ENCODE data around the gene DDX1. TPM values are rescaled to one million over a fixed set of nuclear protein-coding genes. Genes with fewer than 3 reads are reported as not detected.

Gene DDX1
- total and polyA plus RNA-seq, 2 experiments from 2014 or later, result 99.9 to 102 TPM

DNA sequence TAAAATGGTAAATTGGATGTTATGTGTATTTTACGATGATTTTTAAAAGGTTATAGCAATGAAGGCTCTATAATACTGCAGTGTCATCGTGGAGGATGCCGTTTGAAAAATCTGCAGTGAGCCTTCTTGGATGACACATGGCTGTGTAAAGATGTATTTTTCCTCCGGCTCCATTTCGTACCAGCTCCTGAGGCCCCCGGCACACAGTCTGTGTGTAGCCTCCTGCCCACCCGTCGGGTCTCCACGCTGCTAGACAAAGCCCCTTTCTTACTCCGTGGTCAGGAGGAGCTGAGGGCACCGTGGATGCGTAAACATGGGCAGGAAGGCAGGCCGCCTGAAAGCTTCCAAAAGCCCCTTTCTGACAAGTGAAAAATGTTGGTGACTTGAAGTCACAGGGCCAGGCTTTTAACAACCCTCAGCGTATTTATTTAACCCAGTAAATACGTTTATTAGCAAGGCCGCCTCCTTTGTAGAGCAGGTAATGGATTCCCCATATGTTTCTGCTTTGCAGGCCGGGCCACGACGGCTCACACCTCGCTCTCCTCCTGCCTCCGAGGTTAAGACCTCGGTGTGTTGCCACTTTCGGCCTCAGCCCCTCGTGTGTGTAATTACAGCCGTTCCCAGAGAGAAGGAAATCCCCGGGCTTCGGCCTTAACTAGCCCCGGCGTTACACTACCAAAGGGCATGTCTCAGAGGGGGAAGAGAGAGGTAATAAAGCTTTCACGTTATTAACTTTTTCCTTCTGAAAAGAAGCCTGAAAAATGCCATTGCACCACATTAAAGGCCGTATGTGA lies 72.8 kb downstream of the DDX1 start:
- Mint-ChIP-seq H3K27me3 (ENCODE audit: insufficient read depth, low read depth, poor library complexity) (peaks cover 2% of the 10 kb centered on the region), H3K9me3 (no peaks in the 10 kb centered on the region), H3K4me3 (no peak overlapping the region), H3K4me1 (peaks cover 12% of the 10 kb centered on the region), H3K36me3 (ENCODE audit: low read depth) (no peaks in the 10 kb centered on the region), H3K27ac (no peak overlapping the region)
- Histone ChIP-seq H3K4me2 (no peak overlapping the region), H3K4me3 (no peak overlapping the region), H2AFZ (peak overlapping the region; percentile 63), H3K27me3 (ENCODE audit: insufficient read depth) (no peaks in the 10 kb centered on the region), H3K27ac (ENCODE audit: low read depth) (no peak overlapping the region), H3K4me1 (ENCODE audit: insufficient read depth) (no peaks in the 10 kb centered on the region), H4K20me1 (replicated peaks; ENCODE audit: insufficient read depth) (no peaks in the 10 kb centered on the region), H3K9me2 (ENCODE audit: insufficient read depth) (peaks cover 3% of the 10 kb centered on the region; the same call in 1 of the 2 replicates), H3F3A (replicated peaks; ENCODE audit: low read depth) (no peaks in the 10 kb centered on the region), H3K79me2 (replicated peaks; ENCODE audit: insufficient read depth) (no peaks in the 10 kb centered on the region), H3K36me3 (ENCODE audit: insufficient read depth) (no peaks in the 10 kb centered on the region)
- DNase-seq (ENCODE audit: low spot score) (no peak), ATAC-seq (no peak)
- TF ChIP-seq POLR2AphosphoS5 (IDR thresholded peaks at IDR 0.05; ENCODE audit: low read depth) (no peak), ZNF114 (CRISPR knock-in tag; IDR thresholded peaks at IDR 0.05) (no peak), CREB1 (CRISPR knock-in tag; IDR thresholded peaks at IDR 0.05; ENCODE audit: low read depth) (no peak), STAT1 (IDR thresholded peaks at IDR 0.05; ENCODE audit: unreplicated experiment) (no peak), JUNB (IDR thresholded peaks at IDR 0.05; ENCODE audit: unreplicated experiment) (no peak), EZH2 (IDR thresholded peaks at IDR 0.05; ENCODE audit: low read depth, unreplicated experiment) (no peak)
- TF ChIP-seq, protein P1, sequence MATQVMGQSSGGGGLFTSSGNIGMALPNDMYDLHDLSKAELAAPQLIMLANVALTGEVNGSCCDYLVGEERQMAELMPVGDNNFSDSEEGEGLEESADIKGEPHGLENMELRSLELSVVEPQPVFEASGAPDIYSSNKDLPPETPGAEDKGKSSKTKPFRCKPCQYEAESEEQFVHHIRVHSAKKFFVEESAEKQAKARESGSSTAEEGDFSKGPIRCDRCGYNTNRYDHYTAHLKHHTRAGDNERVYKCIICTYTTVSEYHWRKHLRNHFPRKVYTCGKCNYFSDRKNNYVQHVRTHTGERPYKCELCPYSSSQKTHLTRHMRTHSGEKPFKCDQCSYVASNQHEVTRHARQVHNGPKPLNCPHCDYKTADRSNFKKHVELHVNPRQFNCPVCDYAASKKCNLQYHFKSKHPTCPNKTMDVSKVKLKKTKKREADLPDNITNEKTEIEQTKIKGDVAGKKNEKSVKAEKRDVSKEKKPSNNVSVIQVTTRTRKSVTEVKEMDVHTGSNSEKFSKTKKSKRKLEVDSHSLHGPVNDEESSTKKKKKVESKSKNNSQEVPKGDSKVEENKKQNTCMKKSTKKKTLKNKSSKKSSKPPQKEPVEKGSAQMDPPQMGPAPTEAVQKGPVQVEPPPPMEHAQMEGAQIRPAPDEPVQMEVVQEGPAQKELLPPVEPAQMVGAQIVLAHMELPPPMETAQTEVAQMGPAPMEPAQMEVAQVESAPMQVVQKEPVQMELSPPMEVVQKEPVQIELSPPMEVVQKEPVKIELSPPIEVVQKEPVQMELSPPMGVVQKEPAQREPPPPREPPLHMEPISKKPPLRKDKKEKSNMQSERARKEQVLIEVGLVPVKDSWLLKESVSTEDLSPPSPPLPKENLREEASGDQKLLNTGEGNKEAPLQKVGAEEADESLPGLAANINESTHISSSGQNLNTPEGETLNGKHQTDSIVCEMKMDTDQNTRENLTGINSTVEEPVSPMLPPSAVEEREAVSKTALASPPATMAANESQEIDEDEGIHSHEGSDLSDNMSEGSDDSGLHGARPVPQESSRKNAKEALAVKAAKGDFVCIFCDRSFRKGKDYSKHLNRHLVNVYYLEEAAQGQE (IDR thresholded peaks at IDR 0.05; ENCODE audit: unreplicated experiment), result no peak
- TF ChIP-seq, protein P2, sequence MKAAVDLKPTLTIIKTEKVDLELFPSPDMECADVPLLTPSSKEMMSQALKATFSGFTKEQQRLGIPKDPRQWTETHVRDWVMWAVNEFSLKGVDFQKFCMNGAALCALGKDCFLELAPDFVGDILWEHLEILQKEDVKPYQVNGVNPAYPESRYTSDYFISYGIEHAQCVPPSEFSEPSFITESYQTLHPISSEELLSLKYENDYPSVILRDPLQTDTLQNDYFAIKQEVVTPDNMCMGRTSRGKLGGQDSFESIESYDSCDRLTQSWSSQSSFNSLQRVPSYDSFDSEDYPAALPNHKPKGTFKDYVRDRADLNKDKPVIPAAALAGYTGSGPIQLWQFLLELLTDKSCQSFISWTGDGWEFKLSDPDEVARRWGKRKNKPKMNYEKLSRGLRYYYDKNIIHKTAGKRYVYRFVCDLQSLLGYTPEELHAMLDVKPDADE (IDR thresholded peaks at IDR 0.05), result no peak

DNA sequence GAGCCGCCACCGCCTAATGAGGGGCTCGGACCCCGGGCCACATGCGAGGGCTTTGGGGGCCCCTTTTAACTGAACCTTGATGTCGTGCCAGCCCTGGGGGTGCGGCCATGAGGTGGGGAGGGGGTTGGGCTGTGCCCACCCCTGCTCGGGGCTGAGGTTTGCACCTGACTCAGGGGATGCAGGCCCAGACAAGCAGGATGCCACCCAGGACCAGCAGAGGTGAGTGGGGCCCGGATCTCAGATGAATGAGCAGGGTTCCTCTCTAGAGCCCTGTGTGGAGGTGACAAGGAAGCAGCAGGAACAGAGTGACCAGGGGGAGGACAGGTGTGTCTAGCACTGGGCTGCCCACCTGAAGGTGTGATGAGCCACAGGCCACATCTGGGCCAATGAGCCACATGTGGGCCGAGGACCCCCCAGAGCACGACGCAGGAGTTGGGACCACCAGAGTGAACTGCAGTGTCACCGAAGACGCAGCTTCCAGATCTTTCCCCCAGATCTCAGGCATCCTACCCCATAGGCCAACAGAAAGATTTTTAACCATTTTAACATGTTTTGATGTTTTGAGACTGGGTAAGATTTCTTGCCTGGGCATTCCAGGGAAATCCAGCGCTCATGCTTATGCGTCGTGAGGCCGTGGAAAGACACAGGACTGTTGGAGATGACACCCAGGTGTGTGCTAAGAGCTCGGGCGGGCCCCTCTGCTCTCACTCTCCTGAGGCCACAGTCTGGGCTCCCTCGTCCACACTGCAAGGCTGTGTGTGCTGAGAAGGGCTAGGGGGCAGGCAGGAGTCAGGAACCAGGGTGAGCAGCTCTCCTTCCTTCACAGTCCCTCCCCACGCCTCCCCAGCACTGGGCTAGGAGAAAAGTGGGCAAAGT lies 73.6 kb downstream of the DDX1 start:
- no peaks in the 10 kb centered on the region for H4K20me1 ChIP-seq (replicated peaks; ENCODE audit: insufficient read depth)
- H3K4me1 ChIP-seq (ENCODE audit: insufficient read depth), result no peaks in the 10 kb centered on the region
- H3K4me2 ChIP-seq, result no peak overlapping the region
- DNase-seq (ENCODE audit: low spot score) (peak; percentile 39), ATAC-seq (peak; percentile 96)
- no peak overlapping the region for H3K27ac ChIP-seq (ENCODE audit: low read depth)
- Mint-ChIP-seq H3K27me3 (ENCODE audit: insufficient read depth, low read depth, poor library complexity) (peaks cover 9% of the 10 kb centered on the region), H3K27ac (no peak overlapping the region), H3K36me3 (ENCODE audit: low read depth) (no peaks in the 10 kb centered on the region), H3K9me3 (no peaks in the 10 kb centered on the region), H3K4me3 (no peak overlapping the region), H3K4me1 (peaks cover 13% of the 10 kb centered on the region)
- no peaks in the 10 kb centered on the region for H3K36me3 ChIP-seq (ENCODE audit: insufficient read depth)
- H3K9me2 ChIP-seq (ENCODE audit: insufficient read depth), result peaks cover 3% of the 10 kb centered on the region; the same call in 1 of the 2 replicates
- H3K27me3 ChIP-seq (ENCODE audit: insufficient read depth), result no peaks in the 10 kb centered on the region
- no peaks in the 10 kb centered on the region for H3K79me2 ChIP-seq (replicated peaks; ENCODE audit: insufficient read depth)
- no peak overlapping the region for H3K4me3 ChIP-seq
- H3F3A ChIP-seq (replicated peaks; ENCODE audit: low read depth), result no peaks in the 10 kb centered on the region
- H2AFZ ChIP-seq, result peak overlapping the region; percentile 63; the same call in 1 of the 2 replicates
- TF ChIP-seq NANOG (IDR thresholded peaks at IDR 0.05; ENCODE audit: borderline replicate concordance), result no peak
- no peak for TF ChIP-seq EZH2 (IDR thresholded peaks at IDR 0.05; ENCODE audit: low read depth, unreplicated experiment)
- TF ChIP-seq, protein P2 (IDR thresholded peaks at IDR 0.05), result no peak

Measured in GM23338 (cell line).